HG03521 (cell line): ENCODE results near the gene ZNF764.
"Not testable (repeated sequence)": the region's sequence is repeated elsewhere in the genome, so short reads cannot be mapped to it uniquely, and the experiment has no call there.

ENCODE experiments used
- ATAC-seq: cut with Tn5 transposase; IDR thresholded peaks from one replicate; pipeline ENCODE4 v1.9.1; 2021; ENCODE audit warnings: mild to moderate bottlenecking, moderate library complexity; ENCODE audit not compliant: unreplicated experiment

The ZNF764 gene

GRCh38 chr16:30528799-30529457 lies 29.2 kb downstream of the ZNF764 start:
- no peak for ATAC-seq

GRCh38 chr16:30527635-30528178 lies 30.5 kb downstream of the ZNF764 start:
- ATAC-seq: no peak

DNA sequence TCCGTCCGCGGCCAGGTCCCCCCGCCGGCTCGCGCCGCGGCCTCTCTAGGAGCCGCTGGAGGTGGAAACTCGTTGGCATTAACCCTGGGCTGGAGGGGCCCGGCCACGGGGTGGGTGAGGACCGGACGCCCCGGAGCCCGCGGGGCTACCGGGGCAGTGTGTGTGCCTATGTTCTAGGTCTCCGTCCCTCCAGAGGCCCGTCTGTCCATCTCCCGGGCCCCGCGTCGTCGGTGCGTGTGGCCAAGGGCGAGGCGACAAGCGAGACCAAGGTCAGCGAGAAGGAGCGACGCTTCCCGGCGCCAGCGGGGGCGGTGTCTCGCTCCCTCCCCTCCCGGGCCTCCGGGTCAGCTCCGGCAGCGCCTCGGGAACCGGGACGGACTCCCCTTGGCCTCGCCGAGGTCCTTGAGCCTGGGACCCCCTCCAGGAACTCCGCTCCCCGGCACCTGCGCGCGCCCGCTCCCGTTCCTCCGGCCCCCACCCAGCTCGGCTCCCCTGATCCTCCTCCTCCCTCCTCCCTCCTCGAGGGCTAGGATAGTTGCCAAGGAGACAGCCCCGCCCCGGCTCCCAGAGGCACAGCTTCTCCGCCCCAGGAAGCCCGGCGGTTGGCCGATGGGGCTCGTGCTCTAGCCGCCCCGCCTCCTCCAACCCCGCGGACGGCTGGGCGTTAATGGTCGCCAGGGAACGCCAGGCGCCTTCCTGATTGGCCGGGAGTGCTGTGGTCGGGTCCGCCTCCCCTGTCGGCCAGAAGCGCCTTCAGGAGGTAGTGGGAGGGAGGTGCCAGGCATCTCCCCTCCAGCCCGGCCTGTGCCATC lies 31.1 kb downstream of the ZNF764 start:
- peak; percentile 86 for ATAC-seq

DNA sequence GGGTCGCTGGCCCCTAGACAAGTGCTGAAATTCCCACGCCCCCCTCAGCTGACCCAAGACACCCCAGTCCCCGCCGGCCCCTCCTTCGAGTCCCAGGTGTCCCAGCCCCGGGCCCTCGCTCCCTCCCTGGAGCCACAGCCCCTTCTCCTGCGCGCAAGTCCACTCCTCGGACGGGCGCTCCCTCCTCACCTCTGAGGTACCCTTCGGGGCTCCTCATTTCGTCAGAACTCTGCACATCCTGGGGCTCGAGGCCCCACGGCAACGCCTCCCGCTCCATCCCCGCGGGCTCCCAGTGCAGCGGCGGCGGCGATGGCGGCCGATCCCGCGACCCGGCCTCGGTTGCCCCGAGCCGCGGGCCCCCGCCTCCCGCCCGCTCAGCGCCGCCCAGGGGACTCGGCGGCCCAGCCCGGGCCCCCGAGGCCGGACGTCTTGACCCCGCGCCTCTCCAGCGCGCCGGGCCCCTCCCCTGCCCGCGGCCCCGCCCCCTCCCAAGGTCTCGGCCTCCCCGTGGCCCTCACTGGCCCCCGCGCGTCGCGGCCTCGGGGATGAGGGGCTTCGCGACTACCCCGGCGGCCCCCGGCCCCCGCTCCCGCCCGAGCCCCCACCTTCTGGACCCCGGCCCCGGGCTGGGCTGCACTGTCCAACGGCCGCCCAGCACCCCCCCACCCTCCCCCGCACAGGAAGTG lies 31.9 kb downstream of the ZNF764 start, which contains the start of gene ZNF768:
ZNF768 (minus strand) TSS at position 430 of the 686 bp plus-strand sequence; CDS start at position 277, 153 bp downstream.
- ATAC-seq: peak; percentile 21

GRCh38 chr16:30525844-30526136 lies 32.4 kb downstream of the ZNF764 start:
- no peak for ATAC-seq

- ATAC-seq: no peak
Measured at GRCh38 chr16:30524575-30525568, 33.3 kb downstream of the ZNF764 start.

DNA sequence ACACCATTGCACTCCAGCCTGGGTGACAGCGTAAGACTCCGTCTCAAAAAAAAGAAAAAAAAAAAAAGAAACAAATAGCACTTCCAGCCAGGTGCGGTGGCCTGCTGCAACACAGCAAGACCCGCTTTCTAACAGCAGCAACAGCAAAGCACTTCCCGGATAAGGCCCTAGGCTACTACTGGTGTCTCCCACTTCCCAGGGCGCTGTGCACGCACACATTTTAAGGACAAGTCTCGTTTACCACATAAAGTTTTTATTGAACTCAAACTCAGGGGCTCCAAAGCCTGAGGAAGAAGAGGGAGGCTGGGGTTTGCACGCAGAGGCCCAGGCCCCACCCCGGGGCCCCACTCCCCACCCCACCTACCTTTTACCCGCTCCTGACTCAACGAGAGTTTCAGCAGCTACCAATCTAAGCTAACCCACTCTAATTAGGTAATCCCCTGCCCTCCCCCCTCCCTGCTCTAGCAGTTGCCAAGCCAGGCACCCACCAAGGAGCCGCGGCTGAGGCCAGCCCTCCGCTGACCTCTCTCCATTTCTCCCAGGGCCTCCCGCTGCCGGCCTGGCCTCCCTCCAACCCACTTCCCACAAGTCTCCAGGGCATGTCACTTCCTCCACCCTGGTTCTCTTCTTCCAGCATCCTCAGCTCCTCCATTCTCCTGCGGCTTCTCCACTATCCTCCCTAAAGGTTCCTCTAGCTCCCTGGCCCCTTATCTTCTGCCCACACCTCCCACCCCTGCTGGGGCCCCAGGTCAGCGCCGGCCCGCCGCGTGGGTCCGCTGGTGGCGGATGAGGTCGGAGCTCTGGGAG lies 34.2 kb downstream of the ZNF764 start:
- no peak for ATAC-seq

DNA sequence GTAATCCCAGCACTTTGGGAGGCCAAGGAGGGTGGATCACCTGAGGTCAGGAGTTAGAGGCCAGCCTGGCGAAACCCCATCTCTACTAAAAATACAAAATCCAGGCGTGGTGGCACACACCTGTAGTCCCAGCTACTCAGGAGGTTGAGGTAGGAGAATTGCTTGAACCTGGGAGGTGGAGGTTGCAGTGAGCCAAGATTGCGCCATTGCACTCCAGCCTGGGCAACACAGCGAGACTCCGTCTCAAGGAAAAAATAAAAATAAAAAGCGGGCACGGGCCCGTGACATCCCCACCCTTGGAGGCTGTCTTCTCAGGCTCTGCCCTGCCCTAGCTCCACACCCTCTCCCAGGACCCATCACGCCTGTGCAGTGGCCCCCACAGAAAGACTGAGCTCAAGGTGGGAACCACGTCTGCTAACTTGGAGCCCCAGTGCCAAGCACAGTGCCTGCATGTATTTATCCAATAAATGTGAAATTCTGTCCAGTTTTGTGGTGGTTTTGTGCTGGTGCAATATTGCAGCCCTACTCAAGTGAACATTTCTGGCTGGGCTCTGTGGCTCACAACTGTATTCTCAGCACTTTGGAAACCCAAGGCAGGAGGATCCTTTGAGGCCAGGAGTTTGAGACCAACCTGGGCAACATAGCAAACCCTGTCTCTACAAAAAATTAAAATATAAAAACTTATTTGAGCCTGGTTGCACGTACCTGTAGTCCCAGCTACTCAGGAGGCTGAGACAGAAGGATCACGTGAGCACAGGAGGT lies 35.3 kb downstream of the ZNF764 start:
- not testable (repeated sequence) for ATAC-seq

DNA sequence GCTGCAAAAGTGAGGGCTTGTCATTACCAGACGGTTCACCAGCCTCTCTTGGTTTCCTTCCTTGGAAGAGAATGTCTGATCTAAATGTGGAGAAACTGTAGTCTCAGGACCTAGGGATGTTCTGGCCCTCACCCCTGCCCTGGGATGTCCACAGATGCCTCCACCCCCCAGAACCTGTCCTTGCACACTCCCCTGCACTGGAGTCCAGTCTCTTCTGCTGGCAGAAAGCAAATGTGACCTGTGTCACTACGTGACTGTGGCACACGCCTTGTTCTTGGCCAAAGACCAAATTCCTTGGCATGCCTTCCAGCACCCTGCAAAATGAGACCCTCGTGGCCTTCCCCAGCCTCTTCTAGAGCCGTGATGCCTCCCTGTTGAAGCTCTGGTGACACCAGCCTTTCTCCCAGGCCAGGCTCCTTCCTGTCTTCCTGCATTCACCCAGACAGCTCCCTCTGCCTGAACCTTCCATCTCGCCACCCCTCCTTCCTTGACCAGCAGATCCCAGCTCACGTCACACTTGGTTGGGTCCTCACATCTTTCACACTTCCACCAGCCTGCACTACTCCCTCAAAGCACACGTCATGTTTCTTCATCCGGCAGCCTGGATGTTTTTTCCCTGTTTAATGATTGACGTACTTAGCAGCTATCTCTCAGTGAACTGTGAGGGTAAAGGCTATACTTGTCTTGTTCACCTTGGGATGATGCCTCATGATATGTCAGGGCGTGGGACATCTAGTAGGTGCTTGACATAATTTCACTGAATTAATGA lies 36.1 kb downstream of the ZNF764 start:
- ATAC-seq: no peak

- no peak for ATAC-seq
Measured at GRCh38 chr16:30521476-30521872, 36.7 kb downstream of the ZNF764 start.

DNA sequence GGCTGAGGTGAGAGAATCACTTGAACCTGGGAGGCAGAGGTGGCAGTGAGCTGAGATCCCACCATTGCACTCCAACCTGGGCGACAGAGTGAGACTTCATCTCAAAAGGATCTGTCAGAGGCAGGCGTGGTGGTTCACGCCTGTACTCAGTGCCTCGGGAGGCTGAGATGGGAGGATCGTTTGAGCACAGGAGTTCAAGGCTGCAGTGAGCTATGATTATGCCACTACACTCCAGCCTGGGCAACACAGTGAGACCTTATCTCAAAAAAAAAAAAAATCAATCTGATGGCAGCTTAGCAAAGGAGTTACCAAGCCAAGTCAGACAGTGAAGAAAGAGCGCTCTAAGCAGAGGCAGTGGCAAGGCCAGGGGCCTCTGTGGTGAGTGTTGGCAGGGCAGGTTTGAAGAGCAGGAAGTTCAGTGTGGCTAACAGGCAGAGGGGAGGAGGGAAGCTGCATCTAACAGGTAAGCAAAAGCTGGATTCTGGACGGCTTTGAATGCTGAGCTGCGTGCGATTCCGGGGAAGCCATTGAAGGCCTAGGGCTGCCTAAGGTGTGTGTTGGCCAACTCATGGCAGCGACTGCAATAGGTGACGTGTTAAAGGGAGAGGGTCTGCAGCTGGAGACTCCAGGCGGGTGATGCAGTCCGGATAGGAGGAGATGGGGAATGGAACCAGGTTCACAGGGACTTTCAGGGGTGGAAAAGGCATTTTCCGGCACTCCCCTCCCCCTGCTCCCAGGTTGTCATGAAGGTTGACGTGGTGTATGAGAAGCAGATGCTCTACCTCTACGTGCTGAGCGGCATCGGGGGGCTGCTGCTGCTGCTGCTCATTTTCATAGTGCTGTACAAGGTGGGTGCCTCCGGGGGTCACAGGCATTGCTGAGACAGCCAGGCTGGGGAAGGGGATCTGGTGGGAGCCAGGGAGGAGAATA lies 38.8 kb downstream of the ZNF764 start:
- no peak for ATAC-seq

DNA sequence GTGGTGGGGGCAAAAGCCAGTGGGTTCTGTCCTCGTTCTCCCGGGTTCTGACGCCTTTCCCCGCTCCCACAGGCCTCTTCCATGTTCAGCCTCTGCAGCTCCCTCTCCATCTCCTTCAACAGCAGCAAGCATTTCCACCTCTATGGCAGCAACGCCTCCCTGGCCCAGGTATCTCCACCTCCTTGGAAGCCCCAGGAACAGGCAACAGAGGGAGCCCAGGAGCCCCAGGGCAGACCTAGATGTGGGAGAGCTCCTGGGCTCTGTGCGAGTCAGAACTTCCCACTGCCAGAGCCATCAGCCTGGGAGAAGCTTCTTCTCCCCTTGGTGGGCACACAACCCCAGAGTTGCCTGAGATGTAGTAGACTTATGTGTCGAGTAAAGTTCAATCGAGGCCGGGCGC lies 39.6 kb downstream of the ZNF764 start:
- ATAC-seq: no peak

DNA sequence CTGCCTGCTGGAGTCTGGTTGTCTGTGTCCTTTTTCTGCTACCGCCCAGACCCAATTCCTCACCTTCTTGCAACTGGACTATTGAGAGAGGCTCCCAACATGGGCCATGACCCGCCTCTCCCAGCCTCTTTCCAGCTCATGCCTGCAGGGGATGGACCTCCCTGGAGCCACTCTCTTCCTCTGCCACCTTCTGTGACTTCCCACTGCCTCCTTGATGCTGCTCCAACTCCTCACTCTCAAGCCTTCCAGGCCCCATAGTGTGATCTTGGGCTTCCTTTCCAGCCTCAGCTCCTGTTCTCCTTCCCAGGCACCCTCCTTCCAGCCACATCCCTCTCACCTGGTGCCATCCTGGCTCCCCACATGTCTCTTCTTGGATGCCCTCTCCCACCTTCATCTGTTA lies 42.9 kb downstream of the ZNF764 start:
- no peak for ATAC-seq

- no peak for ATAC-seq
Measured at GRCh38 chr16:30511509-30511908, 46.7 kb downstream of the ZNF764 start.

GRCh38 chr16:30510376-30510938 lies 47.7 kb downstream of the ZNF764 start:
- no peak for ATAC-seq

GRCh38 chr16:30509081-30509765 lies 49.0 kb downstream of the ZNF764 start:
- no peak for ATAC-seq
